Sigmoid colon (tissue), 7 donors: ENCODE measurements around the gene YWHAG. TPM values are rescaled to one million over a fixed set of nuclear protein-coding genes. Genes with fewer than 3 reads are reported as not detected.
"Not testable (repeated sequence)": the region's sequence is repeated elsewhere in the genome, so short reads cannot be mapped to it uniquely, and the experiment has no call there.

Source experiments
- DNase-seq: peaks from one replicate; pipeline ENCODE4 v3.0.0-alpha.2; 2019
- H3K27ac ChIP-seq, 4 donors: fragments of 200-600 bp; sonication (generic); one replicate each; pipeline ENCODE4 v1.5.1; 2016 to 2019; ENCODE audit warnings: mild to moderate bottlenecking in 1 of 4
- H3K27me3 ChIP-seq, 3 donors: fragments of 200-600 bp; sonication (generic); one replicate each; pipeline ENCODE4 v1.5.1; 2019; ENCODE audit warnings: mild to moderate bottlenecking in 1 of 3
- H3K36me3 ChIP-seq, 4 donors: fragments of 200-600 bp; sonication (generic); one replicate each; pipeline ENCODE4 v1.5.1; 2016 to 2019
- H3K4me1 ChIP-seq, 4 donors: fragments of 200-600 bp; sonication (generic); one replicate each; pipeline ENCODE4 v1.5.1; 2017 to 2019
- H3K4me3 ChIP-seq, 4 donors: fragments of 200-600 bp; sonication (generic); one replicate each; pipeline ENCODE4 v1.5.1; 2017 to 2019; ENCODE audit warnings: mild to moderate bottlenecking in 2 of 4, moderate library complexity in 1 of 4
- H3K9me3 ChIP-seq, 4 donors: fragments of 200-600 bp in 3 of 4; sonication (generic) in 3 of 4; one replicate each; pipeline versions ENCODE4 v1.5.1 to v1.6.1; 2013 to 2019
- CTCF ChIP-seq, 4 experiments: fragments of 450-650 bp in 3 of 4; fragments of 200-600 bp in 1 of 4; IDR thresholded peaks; one replicate each; pipeline ENCODE4 v1.5.1; 2016 to 2019; ENCODE audit warnings: antibody characterized with exemption in 4 of 4, mild to moderate bottlenecking in 3 of 4, moderate library complexity in 2 of 4
- EP300 ChIP-seq, 4 donors: sonication (generic); formaldehyde crosslinking; IDR thresholded peaks; one replicate each; pipeline ENCODE4 v1.6.1; 2017; ENCODE audit warnings: antibody characterized with exemption in 4 of 4
- POLR2A ChIP-seq, 2 donors: fragments of 450-650 bp; IDR thresholded peaks; one replicate each; pipeline ENCODE4 v1.6.1; 2016; ENCODE audit warnings: antibody characterized with exemption in 2 of 2, mild to moderate bottlenecking in 2 of 2, moderate library complexity in 2 of 2
- POLR2AphosphoS5 ChIP-seq, 4 donors: sonication (generic); formaldehyde crosslinking; IDR thresholded peaks; one replicate each; pipeline ENCODE4 v1.6.1; 2017; ENCODE audit warnings: antibody characterized with exemption in 4 of 4
- WGBS, 2 donors: extraction: QIAGEN DNeasy Blood & Tissue Kit; methylation state at CpG; one replicate each; pipeline ENCODE4 v1.1.7; 2013; 5-methylcytosine and 5-hydroxymethylcytosine counted together
- intact Hi-C: fragments of 100-400 bp; cut with DNase I; formaldehyde crosslinking; loops from one replicate; pipeline ENCODE4 v1.15.1; 2023
- polyA plus RNA-seq, 3 donors: library from polyadenylated mRNA; stranded (reverse); fragments of 200-250 nt; gene quantifications; one replicate each; pipeline ENCODE4 v1.2.3, GENCODE V29; 2013
- total RNA-seq, 4 donors: library from RNA; depleted of rRNA; stranded (reverse); fragments of >200 nt; gene quantifications; one replicate each; pipeline ENCODE4 v1.1.0, GENCODE V29; 2016
- donor health status: healthy with polysubstance abuse.
- donor health status: Bipolar disorder and iron deficiency.
- donor health status: healthy.

The YWHAG gene
- total and polyA plus RNA-seq, 7 donors: 42.5 to 64.0 (median 54.2) TPM

- Histone ChIP-seq H3K27me3 (no peaks in the 10 kb centered on the region), H3K27ac (no peak overlapping the region), H3K4me3 (no peak overlapping the region), H3K4me1 (peaks cover 0 to 27% (median 15%) of the 10 kb centered on the region in 4 donors), H3K9me3 (no peaks in the 10 kb centered on the region), H3K36me3 (no peaks in the 10 kb centered on the region)
- 97% methylated on average over 13 of the region's 13 CpGs for WGBS, 2 donors
- intact Hi-C loops: no loop called here
- no peak for DNase-seq
- TF ChIP-seq EP300 (IDR thresholded peaks at IDR 0.05) (no peak), POLR2A (IDR thresholded peaks at IDR 0.05) (no peak), CTCF (IDR thresholded peaks at IDR 0.05) (no peak), POLR2AphosphoS5 (IDR thresholded peaks at IDR 0.05) (no peak)
Observed at GRCh38 chr7:76390092-76390491, 31.3 kb upstream of the YWHAG start.

GRCh38 chr7:76387789-76388188, 29.0 kb upstream of the YWHAG start:
- H3K27ac ChIP-seq, H3K36me3 ChIP-seq, H3K27me3 ChIP-seq, DNase-seq, H3K4me3 ChIP-seq, intact Hi-C loops, H3K9me3 ChIP-seq: not testable (repeated sequence)
- 33 to 84% methylated on average over 6 of the region's 6 CpGs for WGBS, 2 donors
- peaks cover 0 to 14% (median 11%) of the 10 kb centered on the region in 4 donors for H3K4me1 ChIP-seq

- intact Hi-C loops: no loop called here
- no peaks in the 10 kb centered on the region for H3K9me3 ChIP-seq
- 88 to 91% methylated on average over 11 of the region's 11 CpGs for WGBS, 2 donors
- H3K27me3 ChIP-seq: no peaks in the 10 kb centered on the region
- H3K4me3 ChIP-seq: no peak overlapping the region
- TF ChIP-seq CTCF (IDR thresholded peaks at IDR 0.05) (no peak), POLR2A (IDR thresholded peaks at IDR 0.05) (no peak), POLR2AphosphoS5 (IDR thresholded peaks at IDR 0.05) (no peak), EP300 (IDR thresholded peaks at IDR 0.05) (no peak)
- no peaks in the 10 kb centered on the region for H3K36me3 ChIP-seq
- no peak for DNase-seq
- no peak overlapping the region for H3K27ac ChIP-seq
- H3K4me1 ChIP-seq: peaks cover 0 to 10% (median 7%) of the 10 kb centered on the region in 4 donors
Observed at GRCh38 chr7:76386691-76387260, 28.0 kb upstream of the YWHAG start.

- Histone ChIP-seq H3K27me3 (no peaks in the 10 kb centered on the region), H3K36me3 (no peaks in the 10 kb centered on the region), H3K27ac (no peak overlapping the region), H3K9me3 (no peaks in the 10 kb centered on the region), H3K4me1 (peaks cover 0 to 16% (median 13%) of the 10 kb centered on the region in 4 donors), H3K4me3 (no peak overlapping the region)
- no peak for TF ChIP-seq POLR2A (IDR thresholded peaks at IDR 0.05)
- TF ChIP-seq POLR2AphosphoS5 (IDR thresholded peaks at IDR 0.05): no peak
- TF ChIP-seq CTCF (IDR thresholded peaks at IDR 0.05): no peak
- no peak for TF ChIP-seq EP300 (IDR thresholded peaks at IDR 0.05)
- intact Hi-C loops: no loop called here
- no peak for DNase-seq
- WGBS, 2 donors: 84 to 90% methylated on average over 13 of the region's 13 CpGs
Observed at GRCh38 chr7:76383089-76383944, 24.5 kb upstream of the YWHAG start.

GRCh38 chr7:76381814-76382213, 23.0 kb upstream of the YWHAG start:
- Histone ChIP-seq H3K4me3 (no peak overlapping the region), H3K27me3 (no peaks in the 10 kb centered on the region), H3K9me3 (no peaks in the 10 kb centered on the region), H3K36me3 (no peaks in the 10 kb centered on the region), H3K27ac (no peak overlapping the region), H3K4me1 (peaks cover 0 to 16% (median 13%) of the 10 kb centered on the region in 4 donors)
- no peak for DNase-seq
- TF ChIP-seq POLR2A (IDR thresholded peaks at IDR 0.05): no peak
- TF ChIP-seq CTCF (IDR thresholded peaks at IDR 0.05): no peak
- TF ChIP-seq POLR2AphosphoS5 (IDR thresholded peaks at IDR 0.05): no peak
- no peak for TF ChIP-seq EP300 (IDR thresholded peaks at IDR 0.05)
- intact Hi-C loops: no loop called here
- 86 to 91% methylated on average over 7 of the region's 7 CpGs for WGBS, 2 donors
